Calu3 (cell line): ENCODE data around the gene METTL21C. TPM values are rescaled to one million over a fixed set of nuclear protein-coding genes. Genes with fewer than 3 reads are reported as not detected.

ENCODE experiments used
- BruUV-seq: library from RNA; stranded (reverse); fragments of 400-500 nt; replicated peaks from 2 replicates; lab custom pipeline; 2021; lab: Mats Ljungman, UMichigan
- CTCF ChIA-PET: fragments of 300-600 bp; sonication (Branson Sonifier 250); formaldehyde crosslinking; loops from one replicate; lab custom pipeline; 2022; ENCODE audit warnings: antibody characterized with exemption; lab: Charles Lee
- DNase-seq: peaks from one replicate; pipeline ENCODE4 v3.0.0; 2022
- H3K27ac Mint-ChIP-seq: one replicate; pipeline ENCODE4 v1.8.0; 2022; ENCODE audit warnings: mixed read lengths; ENCODE audit not compliant: unreplicated experiment
- H3K27me3 Mint-ChIP-seq: one replicate; pipeline ENCODE4 v1.8.0; 2022; ENCODE audit warnings: mixed read lengths; ENCODE audit not compliant: unreplicated experiment
- H3K36me3 Mint-ChIP-seq: one replicate; pipeline ENCODE4 v1.8.0; 2022; ENCODE audit warnings: mild to moderate bottlenecking, moderate library complexity, mixed read lengths; ENCODE audit not compliant: insufficient read depth, unreplicated experiment
- H3K4me1 Mint-ChIP-seq: one replicate; pipeline ENCODE4 v1.8.0; 2022; ENCODE audit warnings: mild to moderate bottlenecking, low read depth, mixed read lengths; ENCODE audit not compliant: unreplicated experiment
- H3K4me3 Mint-ChIP-seq: one replicate; pipeline ENCODE4 v1.8.0; 2022; ENCODE audit warnings: mild to moderate bottlenecking, low read depth, moderate library complexity, mixed read lengths; ENCODE audit not compliant: unreplicated experiment
- H3K9me3 Mint-ChIP-seq: one replicate; pipeline ENCODE4 v1.8.0; 2022; ENCODE audit warnings: low read depth, mixed read lengths; ENCODE audit not compliant: unreplicated experiment
- intact Hi-C: fragments of 100-400 bp; cut with micrococcal nuclease; formaldehyde crosslinking; loops from one replicate; pipeline ENCODE4 v1.10.0; 2022; ENCODE audit not compliant: unreplicated experiment
- total RNA-seq: library from RNA; stranded (reverse); gene quantifications from 2 replicates; pipeline ENCODE4 v1.2.3, GENCODE V29; 2022
- TF ChIP-seq, protein P1 (sequence below): fragments of 200-600 bp; IDR thresholded peaks from one replicate; pipeline ENCODE4 v1.8.0; 2022; ENCODE audit warnings: antibody characterized with exemption; ENCODE audit not compliant: unreplicated experiment

The METTL21C gene
- total RNA-seq, 1 experiment from 2014 or later = not detected

DNA sequence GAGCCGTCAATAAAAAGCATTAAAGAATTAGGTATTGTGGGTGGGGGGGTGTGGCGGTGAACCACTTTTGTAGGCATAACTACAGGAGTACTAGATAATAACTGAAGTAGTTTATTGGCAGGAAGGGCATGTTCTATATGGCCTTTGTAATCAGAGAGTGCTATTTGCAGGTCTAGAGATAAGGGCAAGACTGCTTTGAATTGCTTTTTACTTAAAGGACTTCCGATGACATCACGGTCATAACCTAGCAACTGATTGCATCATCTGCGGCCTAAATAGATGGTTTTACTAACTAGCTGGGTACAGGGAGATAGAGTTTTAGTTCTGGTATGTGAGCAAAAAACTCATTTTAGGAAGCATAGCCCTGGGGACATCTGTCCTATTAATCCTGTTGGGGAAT, 24.7 kb downstream of the METTL21C start:
- intact Hi-C loops = no loop called here
- no peaks in the 10 kb centered on the region for H3K27me3 Mint-ChIP-seq
- TF ChIP-seq, protein P1, sequence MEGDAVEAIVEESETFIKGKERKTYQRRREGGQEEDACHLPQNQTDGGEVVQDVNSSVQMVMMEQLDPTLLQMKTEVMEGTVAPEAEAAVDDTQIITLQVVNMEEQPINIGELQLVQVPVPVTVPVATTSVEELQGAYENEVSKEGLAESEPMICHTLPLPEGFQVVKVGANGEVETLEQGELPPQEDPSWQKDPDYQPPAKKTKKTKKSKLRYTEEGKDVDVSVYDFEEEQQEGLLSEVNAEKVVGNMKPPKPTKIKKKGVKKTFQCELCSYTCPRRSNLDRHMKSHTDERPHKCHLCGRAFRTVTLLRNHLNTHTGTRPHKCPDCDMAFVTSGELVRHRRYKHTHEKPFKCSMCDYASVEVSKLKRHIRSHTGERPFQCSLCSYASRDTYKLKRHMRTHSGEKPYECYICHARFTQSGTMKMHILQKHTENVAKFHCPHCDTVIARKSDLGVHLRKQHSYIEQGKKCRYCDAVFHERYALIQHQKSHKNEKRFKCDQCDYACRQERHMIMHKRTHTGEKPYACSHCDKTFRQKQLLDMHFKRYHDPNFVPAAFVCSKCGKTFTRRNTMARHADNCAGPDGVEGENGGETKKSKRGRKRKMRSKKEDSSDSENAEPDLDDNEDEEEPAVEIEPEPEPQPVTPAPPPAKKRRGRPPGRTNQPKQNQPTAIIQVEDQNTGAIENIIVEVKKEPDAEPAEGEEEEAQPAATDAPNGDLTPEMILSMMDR = no peak
- CTCF ChIA-PET = no interaction called here
- no TSS peak for BruUV-seq
- H3K9me3 Mint-ChIP-seq = no peaks in the 10 kb centered on the region
- no peaks in the 10 kb centered on the region for H3K4me1 Mint-ChIP-seq
- no peak overlapping the region for H3K4me3 Mint-ChIP-seq
- no peak overlapping the region for H3K27ac Mint-ChIP-seq
- DNase-seq = no peak
- H3K36me3 Mint-ChIP-seq = no peaks in the 10 kb centered on the region

DNA sequence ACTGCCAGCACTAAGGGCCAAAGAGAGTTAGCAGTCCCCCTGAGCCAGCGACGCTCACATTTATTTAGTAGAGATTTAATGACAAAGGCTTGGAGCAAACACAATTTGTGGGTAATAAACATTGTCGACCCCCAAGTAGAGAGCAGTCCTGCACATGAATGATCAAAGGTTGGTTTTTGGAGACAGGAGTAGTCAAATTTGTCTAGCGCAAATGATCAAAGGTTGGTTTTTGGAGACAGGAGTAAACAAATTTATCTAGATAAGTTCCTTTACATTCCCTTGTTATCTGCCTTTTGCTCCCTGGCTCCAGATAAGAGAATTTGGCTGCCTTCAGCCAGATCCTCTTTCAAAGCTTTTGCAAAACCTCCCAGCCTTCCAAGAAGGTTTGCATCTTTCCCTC, 26.9 kb downstream of the METTL21C start:
- Mint-ChIP-seq H3K27ac (no peak overlapping the region), H3K9me3 (no peaks in the 10 kb centered on the region), H3K4me3 (no peak overlapping the region), H3K4me1 (no peaks in the 10 kb centered on the region), H3K36me3 (no peaks in the 10 kb centered on the region), H3K27me3 (no peaks in the 10 kb centered on the region)
- CTCF ChIA-PET = no interaction called here
- no TSS peak for BruUV-seq
- no peak for DNase-seq
- intact Hi-C loops = no loop called here
- TF ChIP-seq, protein P1 = no peak

GRCh38 chr13:102667023-102667422, 27.8 kb downstream of the METTL21C start:
- H3K9me3 Mint-ChIP-seq = no peaks in the 10 kb centered on the region
- H3K4me3 Mint-ChIP-seq = no peak overlapping the region
- no peak for DNase-seq
- H3K27me3 Mint-ChIP-seq = no peaks in the 10 kb centered on the region
- H3K27ac Mint-ChIP-seq = no peak overlapping the region
- intact Hi-C loops = no loop called here
- TF ChIP-seq, protein P1 = no peak
- H3K4me1 Mint-ChIP-seq = no peaks in the 10 kb centered on the region
- no TSS peak for BruUV-seq
- CTCF ChIA-PET = interaction anchor here (0.6 kb wide), 1 partner anchor 59 kb away, joined by 4 read pairs; no protein-coding TSS in a partner anchor
- H3K36me3 Mint-ChIP-seq = no peaks in the 10 kb centered on the region

- H3K27me3 Mint-ChIP-seq = no peaks in the 10 kb centered on the region
Observed at GRCh38 chr13:102659168-102659713, 35.6 kb downstream of the METTL21C start.

More at GRCh38 chr13:102659168-102659713, 35.6 kb downstream of the METTL21C start:
- TF ChIP-seq, protein P1 = no peak
- no peaks in the 10 kb centered on the region for H3K36me3 Mint-ChIP-seq
- no peaks in the 10 kb centered on the region for H3K4me1 Mint-ChIP-seq
- CTCF ChIA-PET = no interaction called here
- BruUV-seq = no TSS peak
- DNase-seq = no peak
- H3K9me3 Mint-ChIP-seq = no peaks in the 10 kb centered on the region
- H3K27ac Mint-ChIP-seq = no peak overlapping the region
- H3K4me3 Mint-ChIP-seq = no peak overlapping the region
- intact Hi-C loops = no loop called here
